ENCODE measurements around the gene CDH13.

GRCh38 chr16:83158320-83158957 is 531.7 kb downstream of the CDH13 start:
- TF ChIP-seq GATA2 (IDR thresholded peaks at IDR 0.05; ENCODE audit: low read depth, low read length) (no peak), GATA3 (IDR thresholded peaks at IDR 0.05; ENCODE audit: low read depth, low read length) (no peak)

Measured in SH-SY5Y (cell line).